Right forelimb (tissue), 1 donor: Measurements from ENCODE around the gene SP110.
"Not testable (repeated sequence)": the region's sequence is repeated elsewhere in the genome, so short reads cannot be mapped to it uniquely, and the experiment has no call there.

Source experiments
- DNase-seq: peaks from one replicate; pipeline ENCODE4 v3.0.0-alpha.2; 2018

The SP110 gene

DNA sequence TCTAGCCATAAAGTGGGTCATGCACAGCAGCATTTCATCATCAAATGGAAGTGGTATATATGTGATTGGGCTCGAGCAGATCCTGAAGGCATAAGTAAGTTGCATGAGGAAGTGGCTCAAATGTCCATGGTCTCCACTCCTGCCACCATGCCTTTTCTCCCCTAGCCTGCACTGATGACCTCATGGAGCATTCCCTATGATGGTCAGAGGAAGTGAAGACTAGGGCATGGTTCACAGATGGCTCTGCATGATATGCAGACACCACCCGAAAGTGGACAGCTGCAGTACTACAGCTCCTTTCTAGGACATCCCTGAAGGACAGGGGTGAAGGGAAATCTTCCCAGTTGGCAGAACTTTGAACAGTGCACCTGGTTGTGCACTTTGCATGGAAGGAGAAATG, 99.4 kb downstream of the SP110 start:
- DNase-seq = not testable (repeated sequence)

DNA sequence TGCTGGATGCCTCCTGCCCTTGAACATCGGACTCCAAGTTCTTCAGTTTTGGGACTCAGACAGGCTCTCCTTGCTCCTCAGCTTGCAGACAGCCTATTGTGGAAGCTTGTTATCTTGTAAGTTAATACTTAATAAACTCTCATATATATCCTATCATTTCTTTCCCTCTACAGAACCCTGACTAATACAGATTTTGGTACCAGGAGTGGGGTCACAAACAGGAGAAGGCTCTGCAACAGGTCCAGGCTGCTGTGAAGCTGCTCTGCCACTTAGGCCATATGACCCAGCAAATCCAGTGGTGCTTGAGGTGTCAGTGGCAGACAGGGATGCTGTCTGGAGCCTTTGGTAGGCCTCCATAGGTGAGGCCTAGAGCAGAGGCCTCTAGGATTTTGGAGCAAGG, 100.0 kb downstream of the SP110 start:
- DNase-seq = not testable (repeated sequence)
